Progenitor cell of endocrine pancreas (in vitro differentiated cells): ENCODE measurements around the gene CREBBP. TPM values are rescaled to one million over a fixed set of nuclear protein-coding genes. Genes with fewer than 3 reads are reported as not detected.

Experiments used
- DNase-seq: peaks from one replicate; pipeline ENCODE4 v3.0.0; 2021; ENCODE audit warnings: low spot score; ENCODE audit not compliant: unreplicated experiment
- H3K27ac Mint-ChIP-seq: 2 replicates; pipeline ENCODE4 v1.8.0; 2021; ENCODE audit warnings: mild to moderate bottlenecking, moderate library complexity, mixed read lengths
- H3K27me3 Mint-ChIP-seq: 2 replicates; pipeline ENCODE4 v1.8.0; 2021; ENCODE audit warnings: mixed read lengths
- H3K36me3 Mint-ChIP-seq: 2 replicates; pipeline ENCODE4 v1.8.0; 2022; ENCODE audit warnings: mixed read lengths; ENCODE audit not compliant: insufficient read depth
- H3K4me1 Mint-ChIP-seq: 2 replicates; pipeline ENCODE4 v1.8.0; 2021; ENCODE audit warnings: low read depth, mixed read lengths
- H3K4me3 Mint-ChIP-seq: 2 replicates; pipeline ENCODE4 v1.8.0; 2021; ENCODE audit warnings: low read depth, mild to moderate bottlenecking, moderate library complexity, mixed read lengths
- H3K9me3 Mint-ChIP-seq: 2 replicates; pipeline ENCODE4 v1.8.0; 2021; ENCODE audit warnings: low read depth, mixed read lengths
- CTCF ChIP-seq: fragments of 200-600 bp; sonication (generic); IDR thresholded peaks from one replicate; pipeline ENCODE4 v1.5.0; 2021; ENCODE audit warnings: antibody characterized with exemption, mild to moderate bottlenecking; ENCODE audit not compliant: unreplicated experiment
- total RNA-seq: library from RNA; stranded (reverse); gene quantifications from 2 replicates; pipeline ENCODE4 v1.2.1, GENCODE V29; 2021

Gene CREBBP
- total RNA-seq, 1 donor from 2014 or later: 144 TPM

GRCh38 chr16:3859889-3860288, 20.6 kb downstream of the CREBBP start:
- Mint-ChIP-seq H3K27ac (peak overlapping the region; percentile 10), H3K27me3 (no peaks in the 10 kb centered on the region), H3K4me1 (peaks cover 32% of the 10 kb centered on the region), H3K9me3 (no peaks in the 10 kb centered on the region), H3K4me3 (no peak overlapping the region), H3K36me3 (peaks cover 1% of the 10 kb centered on the region)
- no peak for DNase-seq
- no peak for TF ChIP-seq CTCF

GRCh38 chr16:3858801-3859200, 21.7 kb downstream of the CREBBP start:
- no peaks in the 10 kb centered on the region for H3K27me3 Mint-ChIP-seq
- no peak for TF ChIP-seq CTCF
- H3K4me1 Mint-ChIP-seq: peaks cover 37% of the 10 kb centered on the region
- no peak for DNase-seq
- no peak overlapping the region for H3K4me3 Mint-ChIP-seq
- no peaks in the 10 kb centered on the region for H3K36me3 Mint-ChIP-seq
- H3K9me3 Mint-ChIP-seq: no peaks in the 10 kb centered on the region
- peak overlapping the region; percentile 6 for H3K27ac Mint-ChIP-seq

GRCh38 chr16:3857189-3858043, 23.1 kb downstream of the CREBBP start:
- TF ChIP-seq CTCF: no peak
- Mint-ChIP-seq H3K4me3 (no peak overlapping the region), H3K36me3 (no peaks in the 10 kb centered on the region)

GRCh38 chr16:3856367-3857141, 24.0 kb downstream of the CREBBP start:
- Mint-ChIP-seq H3K4me3 (no peak overlapping the region), H3K9me3 (no peaks in the 10 kb centered on the region), H3K36me3 (no peaks in the 10 kb centered on the region), H3K27ac (peak overlapping the region; percentile 37), H3K27me3 (no peaks in the 10 kb centered on the region), H3K4me1 (peaks cover 21% of the 10 kb centered on the region)
- no peak for TF ChIP-seq CTCF
- no peak for DNase-seq

More at GRCh38 chr16:3857189-3858043, 23.1 kb downstream of the CREBBP start:
- Mint-ChIP-seq H3K27me3 (no peaks in the 10 kb centered on the region), H3K27ac (peak overlapping the region; percentile 45), H3K9me3 (no peaks in the 10 kb centered on the region), H3K4me1 (peaks cover 27% of the 10 kb centered on the region)
- no peak for DNase-seq

- TF ChIP-seq CTCF: no peak
- peaks cover 15% of the 10 kb centered on the region for H3K4me1 Mint-ChIP-seq
- DNase-seq: no peak
- H3K9me3 Mint-ChIP-seq: no peaks in the 10 kb centered on the region
- peak overlapping the region; percentile 19 for H3K27ac Mint-ChIP-seq
- no peak overlapping the region for H3K4me3 Mint-ChIP-seq
- H3K27me3 Mint-ChIP-seq: no peaks in the 10 kb centered on the region
- no peaks in the 10 kb centered on the region for H3K36me3 Mint-ChIP-seq
These were observed 25.6 kb downstream of the CREBBP start for GRCh38 chr16:3854750-3855541.
